COLO668 (cell line): Measurements from ENCODE around the gene UBN1.
"Not testable (repeated sequence)": the region's sequence is repeated elsewhere in the genome, so short reads cannot be mapped to it uniquely, and the experiment has no call there.

ENCODE experiments used
- DNase-seq: peaks from one replicate; lab custom pipeline; 2025; ENCODE audit not compliant: unreplicated experiment; lab: John Stamatoyannopoulos, UW

UBN1 gene

DNA sequence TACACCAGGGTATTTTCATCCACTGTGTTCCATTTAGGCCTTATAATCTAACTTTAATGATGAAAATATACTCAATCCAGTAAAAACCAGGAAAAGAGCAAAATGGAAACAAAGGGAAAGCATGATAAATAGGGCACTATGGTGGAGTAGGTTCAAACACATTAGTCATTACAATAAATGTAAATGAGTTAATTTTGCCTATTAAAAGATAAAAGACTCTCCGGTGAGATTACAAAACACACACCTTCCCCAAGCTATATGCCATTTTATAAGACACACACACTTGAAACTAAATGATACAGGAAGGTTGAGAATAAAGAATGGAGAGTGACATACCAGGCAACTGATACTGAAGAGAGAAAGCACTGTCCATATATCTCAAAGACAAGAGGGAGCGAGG, 79.6 kb downstream of the UBN1 start:
- no peak for DNase-seq

DNA sequence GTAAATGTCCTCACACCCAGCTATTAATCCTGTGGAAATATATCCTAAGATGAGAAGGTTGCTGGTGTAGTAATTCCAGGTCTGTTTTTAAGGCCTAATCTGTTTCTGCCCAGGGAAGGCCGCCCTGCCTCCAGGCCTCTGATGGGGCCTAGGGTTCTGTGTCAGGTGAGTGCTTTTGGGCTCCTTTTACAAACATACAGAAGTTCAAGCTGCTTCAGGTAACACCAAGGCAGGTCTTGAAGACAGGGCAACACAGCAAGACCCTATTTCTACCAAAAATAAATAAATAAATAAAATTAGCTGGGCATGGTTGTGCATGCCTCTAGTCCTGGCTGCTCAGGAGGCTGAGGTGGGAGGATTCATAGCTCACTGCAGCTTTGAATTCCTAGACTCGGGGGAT, 80.4 kb downstream of the UBN1 start:
- DNase-seq = no peak

DNA sequence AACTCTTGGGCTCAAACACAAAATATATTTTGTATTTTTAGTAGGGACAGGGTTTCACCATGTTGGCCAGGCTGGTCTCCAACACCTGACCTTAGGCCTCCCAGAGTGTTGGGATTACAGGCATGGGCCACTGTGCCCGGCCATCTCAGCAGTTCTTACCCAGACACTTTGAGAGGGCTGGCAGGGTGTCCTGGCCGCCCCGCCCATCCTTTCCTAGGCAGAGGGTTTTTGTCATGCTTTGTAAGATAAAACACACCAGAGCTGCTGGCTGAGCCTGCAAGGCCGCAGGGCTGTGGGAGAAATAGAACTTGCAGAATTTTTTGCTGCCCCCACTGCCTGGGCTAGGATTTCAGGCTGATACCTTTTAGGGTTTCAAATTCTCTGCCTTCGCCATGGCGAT, 80.9 kb downstream of the UBN1 start:
- no peak for DNase-seq

DNA sequence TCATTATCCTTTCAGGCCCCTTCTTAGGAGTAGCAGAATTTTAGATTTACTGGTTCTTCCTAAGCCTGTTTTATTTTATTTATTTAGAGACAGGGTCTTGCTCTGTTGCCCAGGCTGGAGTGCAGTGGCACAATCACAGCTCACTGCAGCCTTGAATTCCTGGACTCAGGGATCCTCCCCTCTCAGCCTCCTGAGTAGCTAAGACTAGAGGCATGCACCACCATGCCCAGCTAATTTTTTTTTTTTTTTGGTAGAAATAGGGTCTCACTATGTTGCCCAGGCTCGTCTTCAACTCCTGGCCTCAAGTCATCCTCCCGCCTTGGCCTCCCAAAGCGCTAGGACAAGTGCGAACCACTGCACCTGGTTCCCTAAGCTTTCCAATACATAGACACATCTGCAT, 82.3 kb downstream of the UBN1 start:
- not testable (repeated sequence) for DNase-seq

DNA sequence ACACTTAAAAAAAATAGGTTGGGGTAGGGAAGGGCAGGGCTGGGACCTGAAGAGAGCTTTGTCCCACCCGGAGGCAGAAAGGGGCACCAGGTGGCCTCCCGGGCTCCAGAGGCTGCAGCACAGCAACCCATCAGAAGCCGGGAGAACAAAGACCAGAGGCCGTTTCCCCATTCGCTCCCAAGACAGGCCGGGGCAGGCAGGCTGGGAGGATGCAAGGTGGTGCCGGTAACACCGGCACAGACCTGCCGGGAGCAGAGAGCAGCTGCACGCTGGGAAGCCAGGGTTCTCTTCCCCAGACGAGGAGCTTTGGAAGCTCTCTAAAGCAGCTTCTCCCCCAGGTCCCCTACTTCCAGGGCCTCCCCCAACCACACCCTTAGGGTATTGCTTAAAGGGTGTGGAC, 84.1 kb downstream of the UBN1 start:
- DNase-seq = no peak
